Progenitor cell of endocrine pancreas (in vitro differentiated cells): Measurements from ENCODE around the gene PDRG1. TPM values are rescaled to one million over a fixed set of nuclear protein-coding genes. Genes with fewer than 3 reads are reported as not detected.

Source experiments
- DNase-seq: peaks from one replicate; pipeline ENCODE4 v3.0.0; 2021; ENCODE audit warnings: low spot score; ENCODE audit not compliant: unreplicated experiment
- H3K27ac Mint-ChIP-seq: 2 replicates; pipeline ENCODE4 v1.8.0; 2021; ENCODE audit warnings: mild to moderate bottlenecking, moderate library complexity, mixed read lengths
- H3K27me3 Mint-ChIP-seq: 2 replicates; pipeline ENCODE4 v1.8.0; 2021; ENCODE audit warnings: mixed read lengths
- H3K36me3 Mint-ChIP-seq: 2 replicates; pipeline ENCODE4 v1.8.0; 2022; ENCODE audit warnings: mixed read lengths; ENCODE audit not compliant: insufficient read depth
- H3K4me1 Mint-ChIP-seq: 2 replicates; pipeline ENCODE4 v1.8.0; 2021; ENCODE audit warnings: low read depth, mixed read lengths
- H3K4me3 Mint-ChIP-seq: 2 replicates; pipeline ENCODE4 v1.8.0; 2021; ENCODE audit warnings: low read depth, mild to moderate bottlenecking, moderate library complexity, mixed read lengths
- H3K9me3 Mint-ChIP-seq: 2 replicates; pipeline ENCODE4 v1.8.0; 2021; ENCODE audit warnings: low read depth, mixed read lengths
- CTCF ChIP-seq: fragments of 200-600 bp; sonication (generic); IDR thresholded peaks from one replicate; pipeline ENCODE4 v1.5.0; 2021; ENCODE audit warnings: antibody characterized with exemption, mild to moderate bottlenecking; ENCODE audit not compliant: unreplicated experiment
- total RNA-seq: library from RNA; stranded (reverse); gene quantifications from 2 replicates; pipeline ENCODE4 v1.2.1, GENCODE V29; 2021

The PDRG1 gene
- total RNA-seq, 1 donor from 2014 or later = 23.6 TPM

- Mint-ChIP-seq H3K4me1 (peaks cover 12% of the 10 kb centered on the region), H3K9me3 (no peaks in the 10 kb centered on the region), H3K27me3 (peaks cover 40% of the 10 kb centered on the region), H3K4me3 (no peak overlapping the region), H3K36me3 (peaks cover 12% of the 10 kb centered on the region), H3K27ac (no peak overlapping the region)
- DNase-seq = no peak
- no peak for TF ChIP-seq CTCF
Measured at GRCh38 chr20:31953556-31954148, 1.8 kb upstream of the PDRG1 start.

GRCh38 chr20:31951203-31951529, 680 bp downstream of the PDRG1 start:
- peak overlapping the region; percentile 96 for H3K27ac Mint-ChIP-seq
- TF ChIP-seq CTCF = no peak
- peaks cover 12% of the 10 kb centered on the region for H3K4me1 Mint-ChIP-seq
- H3K27me3 Mint-ChIP-seq = peaks cover 22% of the 10 kb centered on the region
- no peak for DNase-seq
- peaks cover 27% of the 10 kb centered on the region for H3K36me3 Mint-ChIP-seq
- peak overlapping the region; percentile 95 for H3K4me3 Mint-ChIP-seq
- H3K9me3 Mint-ChIP-seq = no peaks in the 10 kb centered on the region

GRCh38 chr20:31949877-31950646, 1.8 kb downstream of the PDRG1 start:
- H3K9me3 Mint-ChIP-seq = no peaks in the 10 kb centered on the region
- no peak for DNase-seq
- H3K4me3 Mint-ChIP-seq = peak overlapping the region; percentile 95
- no peak for TF ChIP-seq CTCF
- H3K27me3 Mint-ChIP-seq = peaks cover 11% of the 10 kb centered on the region
- H3K27ac Mint-ChIP-seq = peak overlapping the region; percentile 8
- peaks cover 12% of the 10 kb centered on the region for H3K4me1 Mint-ChIP-seq
- peaks cover 33% of the 10 kb centered on the region for H3K36me3 Mint-ChIP-seq

- Mint-ChIP-seq H3K4me1 (peaks cover 12% of the 10 kb centered on the region), H3K27me3 (peaks cover 4% of the 10 kb centered on the region), H3K9me3 (no peaks in the 10 kb centered on the region), H3K4me3 (no peak overlapping the region), H3K36me3 (peaks cover 37% of the 10 kb centered on the region), H3K27ac (no peak overlapping the region)
- DNase-seq = no peak
- TF ChIP-seq CTCF = no peak
Measured at GRCh38 chr20:31948008-31948407, 3.8 kb downstream of the PDRG1 start.

- no peak for TF ChIP-seq CTCF
- H3K27ac Mint-ChIP-seq = no peak overlapping the region
- H3K4me1 Mint-ChIP-seq = peaks cover 5% of the 10 kb centered on the region
- no peaks in the 10 kb centered on the region for H3K9me3 Mint-ChIP-seq
- DNase-seq = no peak
- H3K4me3 Mint-ChIP-seq = no peak overlapping the region
- peaks cover 38% of the 10 kb centered on the region for H3K36me3 Mint-ChIP-seq
- no peaks in the 10 kb centered on the region for H3K27me3 Mint-ChIP-seq
Measured at GRCh38 chr20:31945785-31946184, 6.1 kb downstream of the PDRG1 start.
